HEK293 (cell line): ENCODE results near the gene MAGOH.

ENCODE experiments used
- GFI1B ChIP-seq: fragments of 450-650 bp; formaldehyde crosslinking; IDR thresholded peaks from 2 replicates; pipeline ENCODE4 v1.5.1; 2016; ENCODE audit warnings: missing biosample characterization, missing genetic modification characterization
- MEIS1 ChIP-seq: sonication (generic); formaldehyde crosslinking; IDR thresholded peaks from 2 replicates; pipeline ENCODE4 v1.8.1; 2022; ENCODE audit warnings: missing genetic modification reagents, mild to moderate bottlenecking, borderline replicate concordance
- SP7 ChIP-seq: fragments of 450-650 bp; formaldehyde crosslinking; IDR thresholded peaks from 2 replicates; pipeline ENCODE4 v1.5.1; 2016; ENCODE audit warnings: missing biosample characterization, missing genetic modification characterization
- WT1 ChIP-seq: fragments of 450-650 bp; formaldehyde crosslinking; IDR thresholded peaks from 2 replicates; pipeline ENCODE4 v1.5.1; 2016; ENCODE audit warnings: missing biosample characterization, missing genetic modification characterization
- YY2 ChIP-seq: fragments of 450-650 bp; formaldehyde crosslinking; IDR thresholded peaks from 2 replicates; pipeline ENCODE4 v1.5.1; 2016; ENCODE audit warnings: missing biosample characterization, missing genetic modification characterization
- ZBTB48 ChIP-seq: fragments of 450-650 bp; formaldehyde crosslinking; IDR thresholded peaks from 2 replicates; pipeline ENCODE4 v1.5.1; 2016; ENCODE audit warnings: missing biosample characterization, missing genetic modification characterization
- ZEB2 ChIP-seq: fragments of 450-650 bp; formaldehyde crosslinking; IDR thresholded peaks from 2 replicates; pipeline ENCODE4 v1.5.1; 2016; ENCODE audit warnings: missing biosample characterization, missing genetic modification characterization
- ZFP37 ChIP-seq: fragments of 450-650 bp; formaldehyde crosslinking; IDR thresholded peaks from 2 replicates; pipeline ENCODE4 v1.5.1; 2016; ENCODE audit warnings: missing biosample characterization, missing genetic modification characterization
- ZFP69B ChIP-seq: fragments of 450-650 bp; formaldehyde crosslinking; IDR thresholded peaks from 2 replicates; pipeline ENCODE4 v1.5.1; 2016; ENCODE audit warnings: missing biosample characterization, missing genetic modification characterization
- ZIC2 ChIP-seq: fragments of 450-650 bp; formaldehyde crosslinking; IDR thresholded peaks from 2 replicates; pipeline ENCODE4 v1.5.1; 2016; ENCODE audit warnings: missing biosample characterization, missing genetic modification characterization
- ZNF169 ChIP-seq: fragments of 450-650 bp; formaldehyde crosslinking; IDR thresholded peaks from 2 replicates; pipeline ENCODE4 v1.5.1; 2016; ENCODE audit warnings: missing biosample characterization, missing genetic modification characterization
- ZNF211 ChIP-seq: fragments of 450-650 bp; formaldehyde crosslinking; IDR thresholded peaks from 2 replicates; pipeline ENCODE4 v1.5.1; 2016; ENCODE audit warnings: low read depth, missing biosample characterization, missing genetic modification characterization
- ZNF266 ChIP-seq: fragments of 450-650 bp; formaldehyde crosslinking; IDR thresholded peaks from 2 replicates; pipeline ENCODE4 v1.5.1; 2016; ENCODE audit warnings: missing biosample characterization, missing genetic modification characterization, low read depth
- ZNF404 ChIP-seq: fragments of 450-650 bp; formaldehyde crosslinking; IDR thresholded peaks from 2 replicates; pipeline ENCODE4 v1.5.1; 2017; ENCODE audit warnings: missing biosample characterization, missing genetic modification characterization
- ZNF449 ChIP-seq: fragments of 450-650 bp; formaldehyde crosslinking; IDR thresholded peaks from 2 replicates; pipeline ENCODE4 v1.5.1; 2017; ENCODE audit warnings: missing biosample characterization, mild to moderate bottlenecking, missing genetic modification characterization, moderate library complexity
- ZNF544 ChIP-seq: fragments of 450-650 bp; formaldehyde crosslinking; IDR thresholded peaks from 2 replicates; pipeline ENCODE4 v1.5.0; 2017; ENCODE audit warnings: missing biosample characterization, missing genetic modification characterization
- ZNF580 ChIP-seq: fragments of 450-650 bp; formaldehyde crosslinking; IDR thresholded peaks from 2 replicates; pipeline ENCODE4 v1.5.1; 2016; ENCODE audit warnings: missing biosample characterization, missing genetic modification characterization
- ZNF645 ChIP-seq: fragments of 450-650 bp; formaldehyde crosslinking; IDR thresholded peaks from 2 replicates; pipeline ENCODE4; 2016; ENCODE audit warnings: missing biosample characterization, missing genetic modification characterization
- ZNF664 ChIP-seq: fragments of 450-650 bp; formaldehyde crosslinking; IDR thresholded peaks from 2 replicates; pipeline ENCODE4 v1.5.1; 2016; ENCODE audit warnings: missing biosample characterization, missing genetic modification characterization
- ZNF677 ChIP-seq: fragments of 450-650 bp; IDR thresholded peaks from 2 replicates; pipeline ENCODE4 v1.5.0; 2018; ENCODE audit warnings: missing biosample characterization, mild to moderate bottlenecking, missing genetic modification characterization, moderate library complexity
- ZNF707 ChIP-seq: fragments of 450-650 bp; formaldehyde crosslinking; IDR thresholded peaks from 2 replicates; pipeline ENCODE4 v1.5.1; 2016; ENCODE audit warnings: missing biosample characterization, missing genetic modification characterization
- ZNF777 ChIP-seq: fragments of 450-650 bp; formaldehyde crosslinking; IDR thresholded peaks from 2 replicates; pipeline ENCODE4 v1.5.1; 2017; ENCODE audit warnings: missing biosample characterization, missing genetic modification characterization, borderline replicate concordance
- ZSCAN30 ChIP-seq: fragments of 450-650 bp; IDR thresholded peaks from 2 replicates; pipeline ENCODE4 v1.5.1; 2018; ENCODE audit warnings: missing biosample characterization, mild to moderate bottlenecking, missing genetic modification characterization, moderate library complexity
- TF ChIP-seq, protein P1 (sequence below): fragments of 450-650 bp; formaldehyde crosslinking; IDR thresholded peaks from 2 replicates; pipeline ENCODE4 v1.5.1; 2016; ENCODE audit warnings: missing biosample characterization, missing genetic modification characterization
- TF ChIP-seq, protein P2 (sequence below): fragments of 450-650 bp; formaldehyde crosslinking; IDR thresholded peaks from 2 replicates; pipeline ENCODE4 v1.5.1; 2016; ENCODE audit warnings: missing biosample characterization, missing genetic modification characterization
- TF ChIP-seq, protein P3 (sequence below): fragments of 450-650 bp; formaldehyde crosslinking; conservative IDR thresholded peaks from 2 replicates; pipeline ENCODE4 v1.5.1; 2016; ENCODE audit warnings: low read depth, missing biosample characterization, missing genetic modification characterization
- TF ChIP-seq, protein P4 (sequence below): fragments of 450-650 bp; formaldehyde crosslinking; IDR thresholded peaks from 2 replicates; pipeline ENCODE4 v1.5.1; 2017; ENCODE audit warnings: missing biosample characterization, missing genetic modification characterization

Gene MAGOH

DNA sequence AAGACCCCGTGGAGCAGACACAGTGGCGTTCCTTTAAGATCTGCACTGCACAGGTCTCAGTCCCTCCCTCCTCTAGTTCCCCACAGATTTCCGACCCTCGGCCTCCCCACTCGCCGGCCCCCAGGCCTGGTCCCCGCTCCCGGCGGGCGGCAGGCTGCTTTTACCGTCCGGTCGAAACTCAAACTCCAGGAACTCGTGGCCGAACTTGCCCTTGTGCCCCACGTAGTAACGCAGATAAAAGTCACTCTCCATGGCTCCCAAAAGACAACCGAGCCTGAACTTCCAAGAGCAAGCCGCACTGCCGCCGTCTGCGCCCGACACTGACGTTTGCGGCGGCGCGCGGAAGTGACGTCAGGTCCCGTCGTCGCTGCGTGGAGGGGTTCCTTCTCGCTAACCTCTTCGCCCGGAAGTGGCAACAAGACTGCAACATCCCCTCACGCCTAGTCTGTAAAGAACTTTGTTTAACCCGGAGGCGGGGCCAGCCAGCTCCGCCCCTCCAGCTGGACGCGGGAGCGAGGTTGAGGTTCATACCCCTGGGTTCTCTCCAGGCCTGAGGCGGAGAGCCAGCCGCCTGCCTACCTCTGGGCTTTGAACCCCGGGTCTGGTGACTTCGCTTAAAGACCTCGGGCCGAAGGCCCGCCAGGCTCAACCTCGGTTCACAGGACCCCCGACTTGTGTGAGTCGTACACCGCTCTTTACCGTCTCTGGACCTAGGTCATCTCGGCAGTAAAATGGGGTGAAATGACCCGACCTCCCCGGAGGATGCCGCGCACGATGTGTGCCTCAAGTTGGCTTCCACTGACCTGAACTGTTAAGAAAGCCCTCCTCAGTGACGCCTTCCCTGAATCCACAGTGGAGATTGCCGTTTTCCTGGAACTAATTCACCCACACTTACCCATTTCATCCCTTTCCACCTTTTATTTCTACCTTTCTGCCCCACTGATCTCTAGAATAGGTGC is at the start of gene MAGOH (continued):
- TF ChIP-seq, protein P1, sequence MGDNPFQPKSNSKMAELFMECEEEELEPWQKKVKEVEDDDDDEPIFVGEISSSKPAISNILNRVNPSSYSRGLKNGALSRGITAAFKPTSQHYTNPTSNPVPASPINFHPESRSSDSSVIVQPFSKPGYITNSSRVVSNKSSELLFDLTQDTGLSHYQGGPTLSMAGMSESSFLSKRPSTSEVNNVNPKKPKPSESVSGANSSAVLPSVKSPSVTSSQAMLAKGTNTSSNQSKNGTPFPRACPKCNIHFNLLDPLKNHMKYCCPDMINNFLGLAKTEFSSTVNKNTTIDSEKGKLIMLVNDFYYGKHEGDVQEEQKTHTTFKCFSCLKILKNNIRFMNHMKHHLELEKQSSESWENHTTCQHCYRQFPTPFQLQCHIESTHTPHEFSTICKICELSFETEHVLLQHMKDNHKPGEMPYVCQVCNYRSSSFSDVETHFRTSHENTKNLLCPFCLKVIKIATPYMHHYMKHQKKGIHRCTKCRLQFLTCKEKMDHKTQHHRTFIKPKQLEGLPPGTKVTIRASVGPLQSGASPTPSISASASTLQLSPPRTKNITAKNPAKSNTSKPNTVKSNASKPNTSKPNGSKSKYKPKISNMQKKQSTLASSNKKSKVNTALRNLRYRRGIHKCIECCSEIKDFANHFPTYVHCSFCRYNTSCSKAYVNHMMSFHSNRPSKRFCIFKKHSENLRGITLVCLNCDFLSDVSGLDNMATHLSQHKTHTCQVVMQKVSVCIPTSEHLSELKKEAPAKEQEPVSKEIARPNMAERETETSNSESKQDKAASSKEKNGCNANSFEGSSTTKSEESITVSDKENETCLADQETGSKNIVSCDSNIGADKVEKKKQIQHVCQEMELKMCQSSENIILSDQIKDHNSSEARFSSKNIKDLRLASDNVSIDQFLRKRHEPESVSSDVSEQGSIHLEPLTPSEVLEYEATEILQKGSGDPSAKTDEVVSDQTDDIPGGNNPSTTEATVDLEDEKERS (tag by site-specific recombination), result no peak
- TF ChIP-seq ZFP37 (tag by site-specific recombination) (peak; percentile 78), ZEB2 (tag by site-specific recombination) (no peak), ZNF777 (tag by site-specific recombination) (no peak), ZNF169 (tag by site-specific recombination) (no peak), ZNF266 (no peak), ZNF211 (no peak), ZIC2 (tag by site-specific recombination) (no peak), WT1 (tag by site-specific recombination) (no peak), ZNF404 (tag by site-specific recombination) (no peak), ZNF449 (tag by site-specific recombination) (no peak), ZNF580 (peak; percentile 92), SP7 (tag by site-specific recombination) (peak; percentile 86), MEIS1 (CRISPR knock-in tag) (no peak), ZNF664 (tag by site-specific recombination) (no peak), ZNF544 (no peak), YY2 (tag by site-specific recombination) (0 out of 2 replicates have a peak, but pooled peaks have one; percentile 11), ZNF707 (no peak), ZFP69B (tag by site-specific recombination) (no peak), ZNF677 (tag by site-specific recombination) (no peak), GFI1B (no peak), ZNF645 (tag by site-specific recombination) (no peak), ZSCAN30 (tag by site-specific recombination) (no peak), ZBTB48 (tag by site-specific recombination) (no peak)
- TF ChIP-seq, protein P2, sequence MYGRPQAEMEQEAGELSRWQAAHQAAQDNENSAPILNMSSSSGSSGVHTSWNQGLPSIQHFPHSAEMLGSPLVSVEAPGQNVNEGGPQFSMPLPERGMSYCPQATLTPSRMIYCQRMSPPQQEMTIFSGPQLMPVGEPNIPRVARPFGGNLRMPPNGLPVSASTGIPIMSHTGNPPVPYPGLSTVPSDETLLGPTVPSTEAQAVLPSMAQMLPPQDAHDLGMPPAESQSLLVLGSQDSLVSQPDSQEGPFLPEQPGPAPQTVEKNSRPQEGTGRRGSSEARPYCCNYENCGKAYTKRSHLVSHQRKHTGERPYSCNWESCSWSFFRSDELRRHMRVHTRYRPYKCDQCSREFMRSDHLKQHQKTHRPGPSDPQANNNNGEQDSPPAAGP (tag by site-specific recombination), result no peak
- TF ChIP-seq, protein P3, sequence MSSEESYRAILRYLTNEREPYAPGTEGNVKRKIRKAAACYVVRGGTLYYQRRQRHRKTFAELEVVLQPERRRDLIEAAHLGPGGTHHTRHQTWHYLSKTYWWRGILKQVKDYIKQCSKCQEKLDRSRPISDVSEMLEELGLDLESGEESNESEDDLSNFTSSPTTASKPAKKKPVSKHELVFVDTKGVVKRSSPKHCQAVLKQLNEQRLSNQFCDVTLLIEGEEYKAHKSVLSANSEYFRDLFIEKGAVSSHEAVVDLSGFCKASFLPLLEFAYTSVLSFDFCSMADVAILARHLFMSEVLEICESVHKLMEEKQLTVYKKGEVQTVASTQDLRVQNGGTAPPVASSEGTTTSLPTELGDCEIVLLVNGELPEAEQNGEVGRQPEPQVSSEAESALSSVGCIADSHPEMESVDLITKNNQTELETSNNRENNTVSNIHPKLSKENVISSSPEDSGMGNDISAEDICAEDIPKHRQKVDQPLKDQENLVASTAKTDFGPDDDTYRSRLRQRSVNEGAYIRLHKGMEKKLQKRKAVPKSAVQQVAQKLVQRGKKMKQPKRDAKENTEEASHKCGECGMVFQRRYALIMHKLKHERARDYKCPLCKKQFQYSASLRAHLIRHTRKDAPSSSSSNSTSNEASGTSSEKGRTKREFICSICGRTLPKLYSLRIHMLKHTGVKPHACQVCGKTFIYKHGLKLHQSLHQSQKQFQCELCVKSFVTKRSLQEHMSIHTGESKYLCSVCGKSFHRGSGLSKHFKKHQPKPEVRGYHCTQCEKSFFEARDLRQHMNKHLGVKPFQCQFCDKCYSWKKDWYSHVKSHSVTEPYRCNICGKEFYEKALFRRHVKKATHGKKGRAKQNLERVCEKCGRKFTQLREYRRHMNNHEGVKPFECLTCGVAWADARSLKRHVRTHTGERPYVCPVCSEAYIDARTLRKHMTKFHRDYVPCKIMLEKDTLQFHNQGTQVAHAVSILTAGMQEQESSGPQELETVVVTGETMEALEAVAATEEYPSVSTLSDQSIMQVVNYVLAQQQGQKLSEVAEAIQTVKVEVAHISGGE, result peak; percentile 95
- TF ChIP-seq, protein P4, sequence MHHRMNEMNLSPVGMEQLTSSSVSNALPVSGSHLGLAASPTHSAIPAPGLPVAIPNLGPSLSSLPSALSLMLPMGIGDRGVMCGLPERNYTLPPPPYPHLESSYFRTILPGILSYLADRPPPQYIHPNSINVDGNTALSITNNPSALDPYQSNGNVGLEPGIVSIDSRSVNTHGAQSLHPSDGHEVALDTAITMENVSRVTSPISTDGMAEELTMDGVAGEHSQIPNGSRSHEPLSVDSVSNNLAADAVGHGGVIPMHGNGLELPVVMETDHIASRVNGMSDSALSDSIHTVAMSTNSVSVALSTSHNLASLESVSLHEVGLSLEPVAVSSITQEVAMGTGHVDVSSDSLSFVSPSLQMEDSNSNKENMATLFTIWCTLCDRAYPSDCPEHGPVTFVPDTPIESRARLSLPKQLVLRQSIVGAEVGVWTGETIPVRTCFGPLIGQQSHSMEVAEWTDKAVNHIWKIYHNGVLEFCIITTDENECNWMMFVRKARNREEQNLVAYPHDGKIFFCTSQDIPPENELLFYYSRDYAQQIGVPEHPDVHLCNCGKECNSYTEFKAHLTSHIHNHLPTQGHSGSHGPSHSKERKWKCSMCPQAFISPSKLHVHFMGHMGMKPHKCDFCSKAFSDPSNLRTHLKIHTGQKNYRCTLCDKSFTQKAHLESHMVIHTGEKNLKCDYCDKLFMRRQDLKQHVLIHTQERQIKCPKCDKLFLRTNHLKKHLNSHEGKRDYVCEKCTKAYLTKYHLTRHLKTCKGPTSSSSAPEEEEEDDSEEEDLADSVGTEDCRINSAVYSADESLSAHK (tag by site-specific recombination), result no peak
